Measurements from ENCODE around the gene COL6A2.

COL6A2 gene

GRCh38 chr21:46061063-46061462, 36.8 kb upstream of the COL6A2 start:
- ChIA-PET CTCF (no interaction called here), POLR2A (no interaction called here)

DNA sequence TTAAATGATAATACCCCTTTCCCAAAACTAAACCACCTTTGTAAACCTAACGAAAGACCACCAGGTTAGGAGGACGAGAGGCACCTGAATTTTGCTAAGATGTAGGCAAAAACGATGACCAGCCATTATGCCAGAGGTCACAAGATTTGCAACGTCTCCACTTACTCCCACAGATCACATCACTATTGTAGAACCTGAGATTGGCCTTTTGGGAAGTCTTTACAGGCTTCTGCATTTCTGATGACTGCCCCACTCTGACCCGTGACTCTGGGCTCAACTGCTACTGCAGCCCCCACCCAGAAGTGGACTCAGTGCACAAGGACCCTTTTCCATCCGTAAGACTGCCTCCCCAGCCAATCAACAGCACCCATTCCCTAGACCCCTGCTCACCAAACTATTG, 36.4 kb upstream of the COL6A2 start:
- DNase-seq (ENCODE audit: extremely low spot score), result no peak
- CTCF ChIA-PET, result no interaction called here
- no peak for TF ChIP-seq CTCF (IDR thresholded peaks at IDR 0.05; ENCODE audit: control extremely low read depth, extremely low read depth, low read depth, missing control alignments)
- POLR2A ChIA-PET, result no interaction called here

More at GRCh38 chr21:46061063-46061462, 36.8 kb upstream of the COL6A2 start:
- no peak for TF ChIP-seq CTCF (IDR thresholded peaks at IDR 0.05; ENCODE audit: control extremely low read depth, extremely low read depth, low read depth, missing control alignments)
- no peak for DNase-seq (ENCODE audit: extremely low spot score)

DNA sequence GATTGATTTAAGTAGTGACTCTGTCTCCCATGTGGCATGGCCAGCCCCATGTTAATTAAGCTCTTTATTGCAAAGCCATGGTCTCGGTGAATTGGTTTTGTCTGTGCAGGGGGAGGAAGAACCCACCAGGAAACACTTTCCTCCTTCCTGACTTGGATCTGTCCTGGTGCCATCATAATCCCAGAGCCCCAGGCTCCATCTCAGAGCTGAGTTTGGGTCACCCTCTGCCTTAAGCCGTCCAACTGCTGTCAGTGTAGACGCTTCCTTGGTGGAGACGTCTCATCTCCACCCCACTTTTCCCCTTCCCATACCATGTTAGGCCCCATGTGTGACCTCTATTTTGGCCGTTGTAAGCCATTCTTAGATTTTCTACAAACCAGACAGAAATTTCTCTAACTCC, 36.0 kb upstream of the COL6A2 start:
- CTCF ChIA-PET, result no interaction called here
- POLR2A ChIA-PET, result no interaction called here
- no peak for DNase-seq (ENCODE audit: extremely low spot score)
- no peak for TF ChIP-seq CTCF (IDR thresholded peaks at IDR 0.05; ENCODE audit: control extremely low read depth, extremely low read depth, low read depth, missing control alignments)

- no peak for DNase-seq (ENCODE audit: extremely low spot score)
- POLR2A ChIA-PET, result no interaction called here
- CTCF ChIA-PET, result no interaction called here
- TF ChIP-seq CTCF (IDR thresholded peaks at IDR 0.05; ENCODE audit: control extremely low read depth, extremely low read depth, low read depth, missing control alignments), result no peak
Observed at GRCh38 chr21:46062471-46063211, 35.3 kb upstream of the COL6A2 start.

DNA sequence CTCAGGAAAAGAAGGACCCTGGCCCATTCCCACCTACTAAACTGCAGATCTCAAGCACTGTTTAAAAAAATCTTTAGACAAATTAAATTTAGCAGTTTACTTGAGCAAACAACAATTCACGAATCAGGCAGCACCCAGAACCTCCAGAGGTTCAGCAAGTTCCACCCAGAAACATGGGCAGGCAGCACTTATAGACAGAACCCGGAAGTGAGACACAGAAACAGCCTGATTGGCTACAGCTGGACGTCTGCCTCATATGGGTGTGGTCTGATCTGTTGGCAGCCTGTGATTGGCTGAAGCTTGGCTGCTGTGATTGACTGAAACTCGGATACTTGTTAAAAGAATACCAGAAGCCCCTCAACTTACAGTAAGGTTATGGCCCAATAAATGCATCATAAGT, 34.7 kb upstream of the COL6A2 start:
- no peak for TF ChIP-seq CTCF (IDR thresholded peaks at IDR 0.05; ENCODE audit: control extremely low read depth, extremely low read depth, low read depth, missing control alignments)
- DNase-seq (ENCODE audit: extremely low spot score), result no peak
- POLR2A ChIA-PET, result no interaction called here
- CTCF ChIA-PET, result no interaction called here

DNA sequence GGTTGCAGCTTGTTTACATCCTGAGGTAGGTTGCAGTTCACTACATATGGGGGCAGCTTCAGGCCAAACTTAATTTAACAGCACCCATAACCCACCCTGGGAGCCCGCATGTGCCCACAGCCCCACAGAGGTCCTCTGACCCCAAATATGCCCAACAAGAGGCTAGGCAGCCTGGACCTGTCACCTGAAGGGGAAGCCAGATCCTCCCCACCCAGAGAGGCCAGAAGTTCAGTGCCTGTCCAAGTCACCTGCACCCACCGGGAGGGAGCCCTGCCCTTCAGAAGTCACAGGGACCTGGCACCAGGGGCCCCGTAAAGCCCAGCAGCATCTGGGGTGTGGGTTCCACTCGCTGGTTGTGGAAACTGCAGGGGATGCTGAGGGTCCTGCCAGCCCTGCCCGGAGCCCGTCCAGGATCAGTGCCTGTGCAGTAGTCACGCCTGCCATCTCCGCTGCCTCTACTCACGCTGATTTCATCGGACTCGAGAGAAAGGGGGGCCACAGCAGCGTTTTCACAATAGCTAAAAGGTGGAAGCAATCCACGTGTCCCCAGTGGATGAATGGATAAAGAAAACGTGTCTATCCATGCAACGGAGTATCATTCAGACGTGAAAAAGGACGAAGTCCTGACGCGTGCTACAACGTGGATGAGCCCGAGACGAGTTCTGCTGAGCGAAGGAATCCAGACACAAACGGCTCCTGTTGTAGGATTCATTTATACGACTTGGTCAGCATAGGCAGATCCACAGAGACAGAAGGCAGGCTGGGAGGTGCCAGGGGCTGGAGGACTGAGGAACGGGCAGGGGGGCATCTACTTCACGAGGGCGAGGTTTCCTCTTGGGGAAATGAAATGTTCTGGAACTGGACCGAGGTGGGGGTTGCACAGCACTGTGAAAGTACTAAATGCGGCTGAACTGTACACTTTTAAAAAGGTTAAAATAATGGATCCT, 33.9 kb upstream of the COL6A2 start:
- DNase-seq (ENCODE audit: extremely low spot score), result no peak
- POLR2A ChIA-PET, result no interaction called here
- CTCF ChIA-PET, result no interaction called here
- no peak for TF ChIP-seq CTCF (IDR thresholded peaks at IDR 0.05; ENCODE audit: control extremely low read depth, extremely low read depth, low read depth, missing control alignments)

Measured in GM10248 (cell line).